Fibroblast of lung (primary cell): ENCODE results near the gene RUVBL2. TPM values are rescaled to one million over a fixed set of nuclear protein-coding genes. Genes with fewer than 3 reads are reported as not detected.

Source experiments
- polyA plus RNA-seq, 2 donors: library from polyadenylated mRNA; depleted of rRNA in 1 of 2; stranded (reverse) in 1 of 2; unstranded in 1 of 2; fragments of >200 nt; gene quantifications; 2 replicates each; pipeline ENCODE4 v1.2.1, GENCODE V29; 2011 to 2012; ENCODE audit warnings: missing spikeins in 1 of 2
- total RNA-seq: library from RNA; depleted of rRNA; stranded (reverse); fragments of >200 nt; gene quantifications from 2 replicates; pipeline ENCODE4 v1.2.1, GENCODE V29; 2014

Gene RUVBL2
- total and polyA plus RNA-seq, 2 donors (not counting 1 experiment from before 2014, with no cell fraction given) = 77.6 to 158 TPM

Other genes starting within 250 kb of the RUVBL2 start
- gene IZUMO1, start 247.0 kb upstream of the RUVBL2 start, total RNA-seq = not detected in 2 replicates
- gene IZUMO1, start 247.0 kb upstream of the RUVBL2 start, polyA plus RNA-seq = not detected in 2 replicates
- gene FUT1, start 241.2 kb upstream of the RUVBL2 start, total RNA-seq = under 0.01 and 0.17 TPM in 2 replicates
- 0.02 and 0.06 TPM in 2 replicates for gene FUT1, start 241.2 kb upstream of the RUVBL2 start, polyA plus RNA-seq
- gene FGF21, start 238.4 kb upstream of the RUVBL2 start, total RNA-seq = not detected in 2 replicates
- gene FGF21, start 238.4 kb upstream of the RUVBL2 start, polyA plus RNA-seq = not detected in 2 replicates
- 22.1 and 33.9 TPM in 2 replicates for gene BCAT2, start 182.9 kb upstream of the RUVBL2 start, total RNA-seq
- gene BCAT2, start 182.9 kb upstream of the RUVBL2 start, polyA plus RNA-seq = 22.8 and 23.2 TPM in 2 replicates
- 7.7 and 11.1 TPM in 2 replicates for gene HSD17B14, start 157.4 kb upstream of the RUVBL2 start, total RNA-seq
- gene HSD17B14, start 157.4 kb upstream of the RUVBL2 start, polyA plus RNA-seq = 2.7 and 4.5 TPM in 2 replicates
- 18.7 and 20.0 TPM in 2 replicates for gene PLEKHA4, start 125.3 kb upstream of the RUVBL2 start, total RNA-seq
- gene PLEKHA4, start 125.3 kb upstream of the RUVBL2 start, polyA plus RNA-seq = 6.6 and 11.1 TPM in 2 replicates
- 87.3 and 166 TPM in 2 replicates for gene PPP1R15A, start 121.5 kb upstream of the RUVBL2 start, total RNA-seq
- gene PPP1R15A, start 121.5 kb upstream of the RUVBL2 start, polyA plus RNA-seq = 46.3 and 116 TPM in 2 replicates
- 0.51 and 0.83 TPM in 2 replicates for gene TULP2, start 95.1 kb upstream of the RUVBL2 start, total RNA-seq
- 0.10 and 0.28 TPM in 2 replicates for gene TULP2, start 95.1 kb upstream of the RUVBL2 start, polyA plus RNA-seq
- 130 and 137 TPM in 2 replicates for gene NUCB1, start 93.6 kb upstream of the RUVBL2 start, total RNA-seq
- gene NUCB1, start 93.6 kb upstream of the RUVBL2 start, polyA plus RNA-seq = 101 and 129 TPM in 2 replicates
- 0.17 TPM in 1 of 2 replicates, not detected in the other for gene DHDH, start 60.2 kb upstream of the RUVBL2 start, total RNA-seq
- gene DHDH, start 60.2 kb upstream of the RUVBL2 start, polyA plus RNA-seq = 0.08 TPM in 1 of 2 replicates, not detected in the other
- gene BAX, start 39.0 kb upstream of the RUVBL2 start, total RNA-seq = 106 and 194 TPM in 2 replicates
- 70.1 and 90.3 TPM in 2 replicates for gene BAX, start 39.0 kb upstream of the RUVBL2 start, polyA plus RNA-seq
- gene FTL, start 28.6 kb upstream of the RUVBL2 start, total RNA-seq = 6,440 and 8,266 TPM in 2 replicates
- gene FTL, start 28.6 kb upstream of the RUVBL2 start, polyA plus RNA-seq = 1,844 and 2,689 TPM in 2 replicates
- 18.7 and 31.2 TPM in 2 replicates for gene GYS1, start 578 bp upstream of the RUVBL2 start, total RNA-seq
- gene GYS1, start 578 bp upstream of the RUVBL2 start, polyA plus RNA-seq = 42.8 and 43.0 TPM in 2 replicates
- gene LHB, start 23.2 kb downstream of the RUVBL2 start, total RNA-seq = not detected in 2 replicates
- gene LHB, start 23.2 kb downstream of the RUVBL2 start, polyA plus RNA-seq = 0.17 TPM in 1 of 2 replicates, not detected in the other
- gene CGB3, start 30.4 kb downstream of the RUVBL2 start, total RNA-seq = not detected in 2 replicates
- gene CGB3, start 30.4 kb downstream of the RUVBL2 start, polyA plus RNA-seq = not detected in 2 replicates
- gene CGB2, start 38.0 kb downstream of the RUVBL2 start, total RNA-seq = not detected in 2 replicates
- not detected in 2 replicates for gene CGB2, start 38.0 kb downstream of the RUVBL2 start, polyA plus RNA-seq
- not detected in 2 replicates for gene CGB1, start 43.0 kb downstream of the RUVBL2 start, total RNA-seq
- not detected in 2 replicates for gene CGB1, start 43.0 kb downstream of the RUVBL2 start, polyA plus RNA-seq
- gene CGB5, start 50.0 kb downstream of the RUVBL2 start, total RNA-seq = not detected in 2 replicates
- not detected in 2 replicates for gene CGB5, start 50.0 kb downstream of the RUVBL2 start, polyA plus RNA-seq
- not detected in 2 replicates for gene CGB8, start 55.2 kb downstream of the RUVBL2 start, total RNA-seq
- not detected in 2 replicates for gene CGB8, start 55.2 kb downstream of the RUVBL2 start, polyA plus RNA-seq
- gene CGB7, start 63.9 kb downstream of the RUVBL2 start, total RNA-seq = under 0.01 TPM in 2 replicates
- 0.07 and 0.12 TPM in 2 replicates for gene CGB7, start 63.9 kb downstream of the RUVBL2 start, polyA plus RNA-seq
- gene NTF4, start 70.9 kb downstream of the RUVBL2 start, total RNA-seq = not detected in 2 replicates
- not detected in 2 replicates for gene NTF4, start 70.9 kb downstream of the RUVBL2 start, polyA plus RNA-seq
- not detected in 2 replicates for gene KCNA7, start 78.8 kb downstream of the RUVBL2 start, total RNA-seq
- gene KCNA7, start 78.8 kb downstream of the RUVBL2 start, polyA plus RNA-seq = not detected in 2 replicates
- gene SNRNP70, start 91.6 kb downstream of the RUVBL2 start, total RNA-seq = 114 and 142 TPM in 2 replicates
- 72.2 and 83.0 TPM in 2 replicates for gene SNRNP70, start 91.6 kb downstream of the RUVBL2 start, polyA plus RNA-seq
- 8.0 and 10.9 TPM in 2 replicates for gene LIN7B, start 120.5 kb downstream of the RUVBL2 start, total RNA-seq
- gene LIN7B, start 120.5 kb downstream of the RUVBL2 start, polyA plus RNA-seq = 2.6 TPM in 2 replicates
- 0.51 and 0.83 TPM in 2 replicates for gene C19orf73, start 125.3 kb downstream of the RUVBL2 start, total RNA-seq
- 0.27 and 0.30 TPM in 2 replicates for gene C19orf73, start 125.3 kb downstream of the RUVBL2 start, polyA plus RNA-seq
- 0.77 and 1.3 TPM in 2 replicates for gene PPFIA3, start 125.7 kb downstream of the RUVBL2 start, total RNA-seq
- gene PPFIA3, start 125.7 kb downstream of the RUVBL2 start, polyA plus RNA-seq = 0.37 and 0.62 TPM in 2 replicates
- under 0.01 TPM in 1 of 2 replicates, not detected in the other for gene HRC, start 161.5 kb downstream of the RUVBL2 start, total RNA-seq
- gene HRC, start 161.5 kb downstream of the RUVBL2 start, polyA plus RNA-seq = 0.16 TPM in 1 of 2 replicates, not detected in the other
- 6.9 and 18.7 TPM in 2 replicates for gene TRPM4, start 163.9 kb downstream of the RUVBL2 start, total RNA-seq
- 6.1 and 6.7 TPM in 2 replicates for gene TRPM4, start 163.9 kb downstream of the RUVBL2 start, polyA plus RNA-seq